Osteocyte (in vitro differentiated cells): ENCODE results near the gene RNF113B. TPM values are rescaled to one million over a fixed set of nuclear protein-coding genes. Genes with fewer than 3 reads are reported as not detected.

ENCODE experiments used
- DNase-seq: peaks from one replicate; pipeline ENCODE4 v3.0.0; 2021; ENCODE audit warnings: mixed read lengths; ENCODE audit not compliant: unreplicated experiment; ENCODE audit errors: extremely low spot score
- H3K27ac Mint-ChIP-seq: one replicate; pipeline ENCODE4 v1.8.0; 2021; ENCODE audit warnings: mild to moderate bottlenecking, mixed read lengths; ENCODE audit not compliant: unreplicated experiment
- H3K27me3 Mint-ChIP-seq: one replicate; pipeline ENCODE4 v1.8.0; 2021; ENCODE audit warnings: mixed read lengths; ENCODE audit not compliant: unreplicated experiment
- H3K36me3 Mint-ChIP-seq: one replicate; pipeline ENCODE4 v1.8.0; 2021; ENCODE audit warnings: mixed read lengths; ENCODE audit not compliant: unreplicated experiment
- H3K4me1 Mint-ChIP-seq: one replicate; pipeline ENCODE4 v1.8.0; 2021; ENCODE audit warnings: mixed read lengths; ENCODE audit not compliant: unreplicated experiment
- H3K4me3 Mint-ChIP-seq: one replicate; pipeline ENCODE4 v1.8.0; 2021; ENCODE audit warnings: mild to moderate bottlenecking, moderate library complexity, mixed read lengths; ENCODE audit not compliant: unreplicated experiment
- H3K9me3 Mint-ChIP-seq: one replicate; pipeline ENCODE4 v1.8.0; 2021; ENCODE audit warnings: mixed read lengths; ENCODE audit not compliant: unreplicated experiment
- CTCF ChIP-seq: fragments of 200-600 bp; sonication (generic); IDR thresholded peaks from 2 replicates; pipeline ENCODE4 v1.5.0; 2021; ENCODE audit warnings: antibody characterized with exemption, mild to moderate bottlenecking, moderate library complexity
- total RNA-seq: library from RNA; stranded (reverse); gene quantifications from 2 replicates; pipeline ENCODE4 v1.2.1, GENCODE V29; 2021

Gene RNF113B
- total RNA-seq, 1 donor from 2014 or later = not detected

- H3K27me3 Mint-ChIP-seq = no peaks in the 10 kb centered on the region
- peaks cover 75% of the 10 kb centered on the region for H3K4me1 Mint-ChIP-seq
- H3K36me3 Mint-ChIP-seq = peaks cover 17% of the 10 kb centered on the region
- no peaks in the 10 kb centered on the region for H3K9me3 Mint-ChIP-seq
- H3K27ac Mint-ChIP-seq = peak overlapping the region; percentile 62
- no peak for TF ChIP-seq CTCF
- no peak for DNase-seq
- H3K4me3 Mint-ChIP-seq = no peak overlapping the region
Measured at GRCh38 chr13:98184792-98185191, 7.7 kb upstream of the RNF113B start.

- peak overlapping the region; percentile 78 for H3K27ac Mint-ChIP-seq
- DNase-seq = no peak
- peaks cover 58% of the 10 kb centered on the region for H3K4me1 Mint-ChIP-seq
- no peak for TF ChIP-seq CTCF
- H3K36me3 Mint-ChIP-seq = peaks cover 22% of the 10 kb centered on the region
- no peaks in the 10 kb centered on the region for H3K9me3 Mint-ChIP-seq
- H3K27me3 Mint-ChIP-seq = no peaks in the 10 kb centered on the region
- no peak overlapping the region for H3K4me3 Mint-ChIP-seq
Measured at GRCh38 chr13:98182589-98182988, 5.5 kb upstream of the RNF113B start.

- H3K9me3 Mint-ChIP-seq = no peaks in the 10 kb centered on the region
- peaks cover 54% of the 10 kb centered on the region for H3K4me1 Mint-ChIP-seq
Measured at GRCh38 chr13:98182153-98182552, 5.1 kb upstream of the RNF113B start.

GRCh38 chr13:98181111-98181815 lies 4.2 kb upstream of the RNF113B start:
- Mint-ChIP-seq H3K36me3 (peaks cover 18% of the 10 kb centered on the region), H3K4me3 (no peak overlapping the region), H3K4me1 (peaks cover 52% of the 10 kb centered on the region), H3K27me3 (no peaks in the 10 kb centered on the region), H3K27ac (peak overlapping the region; percentile 48), H3K9me3 (no peaks in the 10 kb centered on the region)
- no peak for TF ChIP-seq CTCF
- no peak for DNase-seq

More at GRCh38 chr13:98182153-98182552, 5.1 kb upstream of the RNF113B start:
- Mint-ChIP-seq H3K36me3 (peaks cover 19% of the 10 kb centered on the region), H3K27ac (peak overlapping the region; percentile 78), H3K27me3 (no peaks in the 10 kb centered on the region), H3K4me3 (no peak overlapping the region)
- DNase-seq = no peak
- no peak for TF ChIP-seq CTCF

GRCh38 chr13:98180092-98180491 lies 3.0 kb upstream of the RNF113B start:
- H3K36me3 Mint-ChIP-seq = peaks cover 18% of the 10 kb centered on the region
- no peak for DNase-seq

More at GRCh38 chr13:98180092-98180491, 3.0 kb upstream of the RNF113B start:
- TF ChIP-seq CTCF = no peak
- Mint-ChIP-seq H3K27me3 (no peaks in the 10 kb centered on the region), H3K27ac (peak overlapping the region; percentile 20), H3K9me3 (no peaks in the 10 kb centered on the region), H3K4me3 (no peak overlapping the region), H3K4me1 (peaks cover 57% of the 10 kb centered on the region)
